CD4-positive, CD25-positive, alpha-beta regulatory T cell (primary cell): Measurements from ENCODE around the gene KLHL12. TPM values are rescaled to one million over a fixed set of nuclear protein-coding genes. Genes with fewer than 3 reads are reported as not detected.

Experiments used
- ATAC-seq, 2 donors: fragments of 150-1000 bp; cut with Tn5 transposase; one replicate each; pipeline ENCODE4 v1.10.0; 2021; ENCODE audit warnings: low read depth in 2 of 2, moderate number of reproducible peaks in 2 of 2, moderate library complexity in 1 of 2
- DNase-seq, 3 donors: peaks; one replicate each; pipeline versions ENCODE4 v3.0.0 to v3.0.0-alpha.2; 2012 to 2022; ENCODE audit warnings: mixed read lengths in 1 of 3
- H3K27ac ChIP-seq: one replicate; pipeline ENCODE4 v1.7.0; 2013; ENCODE audit warnings: mild to moderate bottlenecking, low read length; ENCODE audit not compliant: insufficient read depth, poor library complexity, severe bottlenecking
- H3K27me3 ChIP-seq: one replicate; pipeline ENCODE4 v1.7.0; 2013; ENCODE audit warnings: low read length; ENCODE audit not compliant: control insufficient read depth, insufficient read depth
- H3K36me3 ChIP-seq: one replicate; pipeline ENCODE4 v1.7.0; 2013; ENCODE audit warnings: mild to moderate bottlenecking, low read length, moderate library complexity; ENCODE audit not compliant: control insufficient read depth, insufficient read depth
- H3K4me1 ChIP-seq: 2 replicates; pipeline ENCODE4 v1.7.0; 2013; ENCODE audit warnings: mild to moderate bottlenecking, low read length; ENCODE audit not compliant: insufficient read depth, control insufficient read depth, poor library complexity, severe bottlenecking
- H3K4me3 ChIP-seq: one replicate; pipeline ENCODE4 v1.7.0; 2013; ENCODE audit warnings: low read depth, mild to moderate bottlenecking, low read length, moderate library complexity
- H3K9me3 ChIP-seq, 2 experiments: 1 replicate in 1 of 2; 2 replicates in 1 of 2; pipeline ENCODE4 v1.7.0; 2013; ENCODE audit warnings: low read length in 2 of 2, mild to moderate bottlenecking in 1 of 2, moderate library complexity in 1 of 2; ENCODE audit not compliant: control insufficient read depth in 2 of 2
- H3K27ac Mint-ChIP-seq, 3 donors: one replicate each; pipeline ENCODE4 v1.8.0; 2020 to 2022; ENCODE audit warnings: mild to moderate bottlenecking in 3 of 3, mixed read lengths in 3 of 3, moderate library complexity in 2 of 3
- H3K27me3 Mint-ChIP-seq: one replicate; pipeline ENCODE4 v1.8.0; 2022; ENCODE audit warnings: mild to moderate bottlenecking, mixed read lengths
- H3K36me3 Mint-ChIP-seq: one replicate; pipeline ENCODE4 v1.8.0; 2020; ENCODE audit warnings: mixed read lengths
- H3K4me1 Mint-ChIP-seq, 4 donors: one replicate each; pipeline ENCODE4 v1.8.0; 2020 to 2022; ENCODE audit warnings: mixed read lengths in 4 of 4, mild to moderate bottlenecking in 1 of 4
- H3K4me3 Mint-ChIP-seq, 4 donors: one replicate each; pipeline ENCODE4 v1.8.0; 2020 to 2022; ENCODE audit warnings: mild to moderate bottlenecking in 4 of 4, mixed read lengths in 4 of 4, moderate library complexity in 3 of 4
- H3K9me3 Mint-ChIP-seq, 7 donors: one replicate each; pipeline ENCODE4 v1.8.0; 2020 to 2022; ENCODE audit warnings: mixed read lengths in 7 of 7, mild to moderate bottlenecking in 3 of 7, moderate library complexity in 2 of 7
- polyA plus RNA-seq, 4 donors: library from polyadenylated mRNA; unstranded; fragments of 300-500 nt; fragmentation: Illumina TruSeq; gene quantifications; one replicate each; pipeline ENCODE4 v1.2.3, GENCODE V29; 2021
- total RNA-seq: library from RNA; stranded (reverse); gene quantifications from one replicate; pipeline ENCODE4 v1.2.3, GENCODE V29; 2022

Gene KLHL12
- total and polyA plus RNA-seq, 5 donors from 2014 or later = 16.5 to 27.7 (median 19.6) TPM

- Histone ChIP-seq H3K9me3 (no peaks in the 10 kb centered on the region), H3K27me3 (no peaks in the 10 kb centered on the region), H3K4me3 (peak within 1 kb of the TSS; percentile 89), H3K4me1 (peaks cover 36% of the 10 kb centered on the region), H3K27ac (peak within 1 kb of the TSS; percentile 89), H3K36me3 (peaks cover 7% of the 10 kb centered on the region)
- H3K36me3 Mint-ChIP-seq = peaks cover 4% of the 10 kb centered on the region
- H3K27ac Mint-ChIP-seq = peak within 1 kb of the TSS; percentile 94 to 98 (median 95)
- no peaks in the 10 kb centered on the region for H3K9me3 Mint-ChIP-seq
- H3K27me3 Mint-ChIP-seq = no peaks in the 10 kb centered on the region
- peak; percentile 98 to 99 for ATAC-seq
- DNase-seq = peak; percentile 94
- H3K4me1 Mint-ChIP-seq = peaks cover 30 to 54% (median 45%) of the 10 kb centered on the region in 4 donors
- peak within 1 kb of the TSS; percentile 90 to 96 (median 95) for H3K4me3 Mint-ChIP-seq
Measured at GRCh38 chr1:202957733-202958543, 30.9 kb upstream of the KLHL12 start, which contains the start of gene ADIPOR1. ADIPOR1 (minus strand) TSS chr1:202958312; CDS start chr1:202951070, 7,242 bp downstream.

- Histone ChIP-seq H3K27me3 (no peaks in the 10 kb centered on the region), H3K36me3 (peaks cover 4% of the 10 kb centered on the region), H3K4me3 (peak overlapping the region; percentile 82), H3K4me1 (peaks cover 39% of the 10 kb centered on the region), H3K27ac (peak overlapping the region; percentile 89), H3K9me3 (no peaks in the 10 kb centered on the region)
- ATAC-seq (no peak), DNase-seq (no peak)
- Mint-ChIP-seq H3K27me3 (no peaks in the 10 kb centered on the region), H3K4me3 (peak overlapping the region; percentile 90 to 96 (median 93)), H3K4me1 (peaks cover 37 to 63% (median 52%) of the 10 kb centered on the region in 4 donors), H3K9me3 (no peaks in the 10 kb centered on the region), H3K27ac (peak overlapping the region in 2 of 3 donors; percentile 93 to 95), H3K36me3 (no peaks in the 10 kb centered on the region)
Measured at GRCh38 chr1:202956969-202957368, 29.9 kb upstream of the KLHL12 start.

- Histone ChIP-seq H3K36me3 (peaks cover 19% of the 10 kb centered on the region), H3K27me3 (no peaks in the 10 kb centered on the region), H3K4me1 (peaks cover 39% of the 10 kb centered on the region), H3K27ac (no peak overlapping the region), H3K9me3 (no peaks in the 10 kb centered on the region), H3K4me3 (peak overlapping the region; percentile 8)
- H3K27me3 Mint-ChIP-seq = no peaks in the 10 kb centered on the region
- H3K4me1 Mint-ChIP-seq = peaks cover 42 to 72% (median 55%) of the 10 kb centered on the region in 4 donors
- peak overlapping the region; percentile 0 to 39 (median 2) for H3K27ac Mint-ChIP-seq
- H3K9me3 Mint-ChIP-seq = no peaks in the 10 kb centered on the region
- H3K4me3 Mint-ChIP-seq = peak overlapping the region in 2 of 4 donors; percentile 1 to 67
- H3K36me3 Mint-ChIP-seq = peaks cover 13% of the 10 kb centered on the region
- ATAC-seq (no peak), DNase-seq (no peak)
Measured at GRCh38 chr1:202954057-202954745, 27.2 kb upstream of the KLHL12 start.

GRCh38 chr1:202953392-202953791 is 26.4 kb upstream of the KLHL12 start:
- peaks cover 27% of the 10 kb centered on the region for H3K36me3 ChIP-seq
- no peaks in the 10 kb centered on the region for H3K27me3 Mint-ChIP-seq
- peak overlapping the region; percentile 5 for H3K27ac ChIP-seq
- DNase-seq (no peak), ATAC-seq (no peak)
- peak overlapping the region in 2 of 3 donors; percentile 2 to 96 for H3K27ac Mint-ChIP-seq
- peaks cover 35 to 66% (median 49%) of the 10 kb centered on the region in 4 donors for H3K4me1 Mint-ChIP-seq
- H3K27me3 ChIP-seq = no peaks in the 10 kb centered on the region
- H3K36me3 Mint-ChIP-seq = peaks cover 15% of the 10 kb centered on the region
- H3K9me3 Mint-ChIP-seq = no peaks in the 10 kb centered on the region
- H3K9me3 ChIP-seq = no peaks in the 10 kb centered on the region
- peak overlapping the region in 1 of 4 donors; percentile 67 for H3K4me3 Mint-ChIP-seq
- H3K4me1 ChIP-seq = peaks cover 33% of the 10 kb centered on the region
- no peak overlapping the region for H3K4me3 ChIP-seq

GRCh38 chr1:202952818-202953217 is 25.8 kb upstream of the KLHL12 start:
- H3K9me3 Mint-ChIP-seq = no peaks in the 10 kb centered on the region
- peak overlapping the region in 1 of 4 donors; percentile 67 for H3K4me3 Mint-ChIP-seq
- ATAC-seq = peak; percentile 74 to 82
- H3K27me3 ChIP-seq = no peaks in the 10 kb centered on the region
- peaks cover 31% of the 10 kb centered on the region for H3K4me1 ChIP-seq
- peak in 1 of 3 donors; percentile 56 for DNase-seq
- peaks cover 35 to 64% (median 48%) of the 10 kb centered on the region in 4 donors for H3K4me1 Mint-ChIP-seq
- no peaks in the 10 kb centered on the region for H3K9me3 ChIP-seq
- no peak overlapping the region for H3K4me3 ChIP-seq
- peaks cover 32% of the 10 kb centered on the region for H3K36me3 ChIP-seq
- peaks cover 20% of the 10 kb centered on the region for H3K36me3 Mint-ChIP-seq
- H3K27ac Mint-ChIP-seq = peak overlapping the region in 2 of 3 donors; percentile 88 to 96
- H3K27me3 Mint-ChIP-seq = no peaks in the 10 kb centered on the region
- peak overlapping the region; percentile 5 for H3K27ac ChIP-seq

- Histone ChIP-seq H3K9me3 (no peaks in the 10 kb centered on the region), H3K27ac (no peak overlapping the region), H3K36me3 (peaks cover 38% of the 10 kb centered on the region), H3K27me3 (no peaks in the 10 kb centered on the region), H3K4me3 (no peak overlapping the region), H3K4me1 (peaks cover 24% of the 10 kb centered on the region)
- H3K27ac Mint-ChIP-seq = peak overlapping the region in 2 of 3 donors; percentile 88 to 96
- no peaks in the 10 kb centered on the region for H3K27me3 Mint-ChIP-seq
- H3K4me1 Mint-ChIP-seq = peaks cover 32 to 59% (median 45%) of the 10 kb centered on the region in 4 donors
- DNase-seq (no peak), ATAC-seq (no peak)
- no peaks in the 10 kb centered on the region for H3K9me3 Mint-ChIP-seq
- no peak overlapping the region for H3K4me3 Mint-ChIP-seq
- H3K36me3 Mint-ChIP-seq = peaks cover 23% of the 10 kb centered on the region
Measured at GRCh38 chr1:202952099-202952498, 25.1 kb upstream of the KLHL12 start.

- peaks cover 24% of the 10 kb centered on the region for H3K36me3 Mint-ChIP-seq
- no peak overlapping the region for H3K4me3 Mint-ChIP-seq
- no peaks in the 10 kb centered on the region for H3K27me3 ChIP-seq
- no peaks in the 10 kb centered on the region for H3K27me3 Mint-ChIP-seq
- no peaks in the 10 kb centered on the region for H3K9me3 ChIP-seq
- ATAC-seq = no peak
- no peak overlapping the region for H3K27ac ChIP-seq
- peaks cover 41% of the 10 kb centered on the region for H3K36me3 ChIP-seq
- H3K4me3 ChIP-seq = no peak overlapping the region
- H3K4me1 Mint-ChIP-seq = peaks cover 25 to 53% (median 39%) of the 10 kb centered on the region in 4 donors
- peaks cover 17% of the 10 kb centered on the region for H3K4me1 ChIP-seq
- peak overlapping the region; percentile 6 to 88 (median 35) for H3K27ac Mint-ChIP-seq
- no peak for DNase-seq
- no peaks in the 10 kb centered on the region for H3K9me3 Mint-ChIP-seq
Measured at GRCh38 chr1:202951437-202951836, 24.4 kb upstream of the KLHL12 start.
